Measurements from ENCODE around the gene TMEM147.

TMEM147 gene

GRCh38 chr19:35519291-35519690, 26.1 kb upstream of the TMEM147 start:
- DNase-seq (ENCODE audit: low read depth in 1 of 2, low spot score in 1 of 2), result no peak

GRCh38 chr19:35521124-35521743, 24.2 kb upstream of the TMEM147 start:
- DNase-seq (ENCODE audit: low read depth in 1 of 2, low spot score in 1 of 2), result no peak

- no peak for DNase-seq (ENCODE audit: low read depth in 1 of 2, low spot score in 1 of 2)
Observed at GRCh38 chr19:35522745-35523327, 22.6 kb upstream of the TMEM147 start.

- DNase-seq (ENCODE audit: low read depth in 1 of 2, low spot score in 1 of 2), result no peak
Observed at GRCh38 chr19:35524181-35524837, 21.1 kb upstream of the TMEM147 start.

- DNase-seq (ENCODE audit: low read depth in 1 of 2, low spot score in 1 of 2), result no peak
Observed at GRCh38 chr19:35525873-35526272, 19.6 kb upstream of the TMEM147 start.

GRCh38 chr19:35528218-35529038, 17.0 kb upstream of the TMEM147 start, which contains the start of gene SBSN:
Gene SBSN (minus strand): TSS chr19:35528311. CDS start chr19:35528281, 30 bp downstream.
- DNase-seq (ENCODE audit: low read depth in 1 of 2, low spot score in 1 of 2), result no peak

- no peak for DNase-seq (ENCODE audit: low read depth in 1 of 2, low spot score in 1 of 2)
Observed at GRCh38 chr19:35529241-35530218, 15.9 kb upstream of the TMEM147 start.

- no peak for DNase-seq (ENCODE audit: low read depth in 1 of 2, low spot score in 1 of 2)
Observed at GRCh38 chr19:35531291-35531690, 14.1 kb upstream of the TMEM147 start.

- DNase-seq (ENCODE audit: low read depth in 1 of 2, low spot score in 1 of 2), result no peak
Observed at GRCh38 chr19:35533201-35533821, 12.1 kb upstream of the TMEM147 start, which contains the start of gene GAPDHS. Gene GAPDHS (plus strand): TSS chr19:35533456. CDS start chr19:35533528, 72 bp downstream.

- DNase-seq (ENCODE audit: low read depth in 1 of 2, low spot score in 1 of 2), result no peak
Observed at GRCh38 chr19:35533822-35534392, 11.5 kb upstream of the TMEM147 start.

GRCh38 chr19:35534803-35535480, 10.5 kb upstream of the TMEM147 start:
- no peak for DNase-seq (ENCODE audit: low read depth in 1 of 2, low spot score in 1 of 2)

- no peak for DNase-seq (ENCODE audit: low read depth in 1 of 2, low spot score in 1 of 2)
Observed at GRCh38 chr19:35539314-35539713, 6.1 kb upstream of the TMEM147 start.

- DNase-seq (ENCODE audit: low read depth in 1 of 2, low spot score in 1 of 2), result no peak
Observed at GRCh38 chr19:35539850-35540249, 5.6 kb upstream of the TMEM147 start.

GRCh38 chr19:35540356-35540927, 5.0 kb upstream of the TMEM147 start:
- no peak for DNase-seq (ENCODE audit: low read depth in 1 of 2, low spot score in 1 of 2)

- no peak for DNase-seq (ENCODE audit: low read depth in 1 of 2, low spot score in 1 of 2)
Observed at GRCh38 chr19:35542209-35542608, 3.2 kb upstream of the TMEM147 start.

- no peak for DNase-seq (ENCODE audit: low read depth in 1 of 2, low spot score in 1 of 2)
Observed at GRCh38 chr19:35543280-35544109, 1.9 kb upstream of the TMEM147 start.

- no peak for DNase-seq (ENCODE audit: low read depth in 1 of 2, low spot score in 1 of 2)
Observed at GRCh38 chr19:35544110-35544802, 1.2 kb upstream of the TMEM147 start.
